Retinal pigment epithelial cell (primary cell): ENCODE results near the gene TMEM139.

Experiments
- DNase-seq: peaks from one replicate; pipeline ENCODE4 v3.0.0-alpha.2; 2010; ENCODE audit warnings: low read depth
- H3K4me3 ChIP-seq: 2 replicates; pipeline ENCODE4 v1.5.1; 2011; ENCODE audit warnings: mild to moderate bottlenecking, low read length, control low read depth, moderate library complexity
- CTCF ChIP-seq: conservative IDR thresholded peaks from 2 replicates; pipeline ENCODE4 v1.5.1; 2011; ENCODE audit warnings: low read depth, low read length, control low read depth, inconsistent platforms

TMEM139 gene

GRCh38 chr7:143269251-143269650, 15.5 kb upstream of the TMEM139 start:
- TF ChIP-seq CTCF = no peak
- no peak for DNase-seq
- no peak overlapping the region for H3K4me3 ChIP-seq

- no peak for TF ChIP-seq CTCF
- H3K4me3 ChIP-seq = no peak overlapping the region
- DNase-seq = no peak
These were observed 13.5 kb upstream of the TMEM139 start for GRCh38 chr7:143271240-143271639.

- no peak overlapping the region for H3K4me3 ChIP-seq
- DNase-seq = no peak
- no peak for TF ChIP-seq CTCF
These were observed 11.9 kb upstream of the TMEM139 start for GRCh38 chr7:143272871-143273270.

- peak; percentile 86 for DNase-seq
- no peak for TF ChIP-seq CTCF
- H3K4me3 ChIP-seq = peak overlapping the region; percentile 27
These were observed 5.3 kb upstream of the TMEM139 start for GRCh38 chr7:143279186-143280098.

- H3K4me3 ChIP-seq = peak overlapping the region; percentile 27
- no peak for DNase-seq
- TF ChIP-seq CTCF = no peak
These were observed 4.6 kb upstream of the TMEM139 start for GRCh38 chr7:143280160-143280559.

- H3K4me3 ChIP-seq = no peak overlapping the region
- DNase-seq = no peak
- TF ChIP-seq CTCF = no peak
These were observed 4.2 kb upstream of the TMEM139 start for GRCh38 chr7:143280566-143280965.

GRCh38 chr7:143281529-143281928, 3.2 kb upstream of the TMEM139 start:
- no peak for DNase-seq
- H3K4me3 ChIP-seq = no peak overlapping the region
- TF ChIP-seq CTCF = no peak
